ENCODE results near the gene LAMB4. TPM values are rescaled to one million over a fixed set of nuclear protein-coding genes. Genes with fewer than 3 reads are reported as not detected.

LAMB4 gene
- total and polyA plus RNA-seq, 2 of the 8 experiments (the other 6 are each of a cell fraction or from before 2014, with no cell fraction given), result not detected

GRCh38 chr7:108007762-108008161 lies 122.4 kb downstream of the LAMB4 start:
- TF ChIP-seq CBX5 (IDR thresholded peaks at IDR 0.05; ENCODE audit: low read depth, low read length), result no peak
- no peak for TF ChIP-seq MAFK (IDR thresholded peaks at IDR 0.05; ENCODE audit: low read depth, low read length)
- TF ChIP-seq SP1 (IDR thresholded peaks at IDR 0.05; ENCODE audit: low read depth, low read length), result no peak
- no peak for TF ChIP-seq SAP30 (IDR thresholded peaks at IDR 0.05; ENCODE audit: insufficient read depth, insufficient replicate concordance, low read length)
- no peak for TF ChIP-seq ATF2 (IDR thresholded peaks at IDR 0.05; ENCODE audit: low read length)
- no peak for TF ChIP-seq CTCF (IDR thresholded peaks at IDR 0.05; ENCODE audit: control extremely low read depth in 1 of 3, insufficient read depth in 1 of 3, low read depth in 1 of 3, low read length in 3 of 3)
- no peak for TF ChIP-seq POU5F1 (IDR thresholded peaks at IDR 0.05; ENCODE audit: low read depth, low read length)
- no peak for TF ChIP-seq BACH1 (IDR thresholded peaks at IDR 0.05; ENCODE audit: low read length)
- TF ChIP-seq CEBPB (IDR thresholded peaks at IDR 0.05; ENCODE audit: low read depth, low read length), result no peak

More at GRCh38 chr7:108007762-108008161, 122.4 kb downstream of the LAMB4 start:
- Histone ChIP-seq H4K8ac (ENCODE audit: extremely low read depth, insufficient read depth, low read length) (no peak overlapping the region), H3K9me3 (ENCODE audit: insufficient read depth in 2 of 2, low read depth in 1 of 2, low read length in 1 of 2) (no peaks in the 10 kb centered on the region), H3K27me3 (replicated peaks in 1 of 4; ENCODE audit: control insufficient read depth in 3 of 4, extremely low read depth in 1 of 4, insufficient read depth in 3 of 4, low read length in 3 of 4) (peaks cover 25 to 51% (median 42%) of the 10 kb centered on the region in 4 experiments), H4K91ac (replicated peaks; ENCODE audit: insufficient read length, low read length) (no peak overlapping the region), H2AK5ac (ENCODE audit: low read depth, low read length) (no peak overlapping the region), H3K9ac (replicated peaks in 1 of 4; ENCODE audit: extremely low read depth in 1 of 4, low read depth in 3 of 4, low read length in 3 of 4) (no peak overlapping the region), H3K23me2 (ENCODE audit: low read depth, low read length) (peaks cover 7% of the 10 kb centered on the region), H3K14ac (ENCODE audit: insufficient read length) (no peak overlapping the region), H3K79me1 (ENCODE audit: low read depth, low read length) (no peaks in the 10 kb centered on the region), H4K5ac (ENCODE audit: insufficient read length, low read depth, low read length) (no peak overlapping the region), H3K4me3 (ENCODE audit: extremely low read depth in 1 of 4, insufficient read depth in 2 of 4, low read depth in 3 of 4, low read length in 4 of 4) (no peak overlapping the region), H3K79me2 (ENCODE audit: control insufficient read depth in 1 of 2, insufficient read depth in 2 of 2, low read length in 2 of 2) (no peaks in the 10 kb centered on the region), H3K4me1 (replicated peaks in 1 of 4; ENCODE audit: control insufficient read depth in 3 of 4, insufficient read depth in 4 of 4, low read length in 3 of 4) (peaks cover 2 to 12% (median 6%) of the 10 kb centered on the region in 4 experiments; a peak in 6 of 7 replicates), H2BK5ac (ENCODE audit: low read depth, low read length) (no peak overlapping the region), H3K18ac (ENCODE audit: extremely low read depth, low read length) (no peak overlapping the region), H2AFZ (ENCODE audit: low read length) (no peak overlapping the region), H3K4me2 (ENCODE audit: insufficient read depth in 1 of 2, low read depth in 2 of 2, low read length in 2 of 2) (no peak overlapping the region), H2BK20ac (ENCODE audit: low read length) (no peak overlapping the region), H2BK12ac (ENCODE audit: low read depth, low read length) (no peak overlapping the region), H3K4ac (replicated peaks; ENCODE audit: insufficient read length, low read depth, low read length) (no peak overlapping the region), H2BK15ac (ENCODE audit: low read length) (no peak overlapping the region), H2BK120ac (replicated peaks; ENCODE audit: low read depth, low read length) (no peak overlapping the region), H3K23ac (ENCODE audit: insufficient read length) (no peak overlapping the region), H3K27ac (ENCODE audit: low read depth, low read length) (no peak overlapping the region), H3K56ac (replicated peaks; ENCODE audit: insufficient read length, low read depth, low read length) (no peak overlapping the region), H3K36me3 (ENCODE audit: control insufficient read depth in 2 of 4, insufficient read depth in 4 of 4, low read length in 3 of 4) (no peaks in the 10 kb centered on the region), H4K20me1 (replicated peaks in 1 of 2; ENCODE audit: control insufficient read depth in 1 of 2, insufficient read depth in 2 of 2, low read length in 2 of 2) (peaks cover 2 to 3% of the 10 kb centered on the region in 2 experiments)
- 82% methylated on average over 3 of the region's 3 CpGs; no CpG with 5 or more reads in 1 of the 2 experiments for WGBS, 2 experiments (ENCODE audit: extremely low coverage in 1 of 2, insufficient coverage in 1 of 2, insufficient read length in 1 of 2, insufficient replicate concordance in 2 of 2, low coverage in 1 of 2, low lambda C conversion rate in 2 of 2, missing lambda C conversion rate in 1 of 2)
- POLR2A ChIA-PET (ENCODE audit: partially characterized antibody), result no interaction called here
- FAIRE-seq (no peak), DNase-seq (ENCODE audit: low read depth in 1 of 2, low spot score in 2 of 2) (no peak)
- CTCF ChIA-PET (ENCODE audit: partially characterized antibody), result interaction anchor here (1.8 kb wide), 1 partner anchor 8 kb away, joined by 5 read pairs; no protein-coding TSS in a partner anchor

All from H1 (cell line).